ENCODE results near the gene KSR1.

- TF ChIP-seq SMC3 (IDR thresholded peaks at IDR 0.05; ENCODE audit: low read depth, low read length) (no peak), CHD1 (IDR thresholded peaks at IDR 0.05; ENCODE audit: low read depth, low read length) (no peak), CTCF (conservative IDR thresholded peaks at IDR 0.05; ENCODE audit: low read depth, low read length) (no peak), POLR2A (IDR thresholded peaks at IDR 0.05; ENCODE audit: low read depth, low read length) (no peak), ELK1 (IDR thresholded peaks at IDR 0.05; ENCODE audit: borderline replicate concordance, low read depth, low read length) (no peak), RAD21 (IDR thresholded peaks at IDR 0.05; ENCODE audit: low read length) (no peak), CEBPB (IDR thresholded peaks at IDR 0.05; ENCODE audit: low read depth, low read length) (no peak), MAFK (IDR thresholded peaks at IDR 0.05; ENCODE audit: low read depth, low read length) (no peak), RFX5 (IDR thresholded peaks at IDR 0.05; ENCODE audit: low read depth, low read length) (no peak), BHLHE40 (IDR thresholded peaks at IDR 0.05; ENCODE audit: low read depth, low read length) (no peak), MAZ (IDR thresholded peaks at IDR 0.05; ENCODE audit: borderline replicate concordance, low read depth, low read length) (no peak), NFE2L2 (IDR thresholded peaks at IDR 0.05; ENCODE audit: low read depth, low read length) (no peak), FOS (IDR thresholded peaks at IDR 0.05; ENCODE audit: low read depth, low read length) (no peak)
Observed at GRCh38 chr17:27575912-27576252, 119.6 kb downstream of the KSR1 start.
